SK-MEL-5 (cell line): ENCODE results near the gene MYD88. TPM values are rescaled to one million over a fixed set of nuclear protein-coding genes. Genes with fewer than 3 reads are reported as not detected.

ENCODE experiments used
- DNase-seq: peaks from one replicate; pipeline ENCODE4 v3.0.0-alpha.2; 2016; ENCODE audit warnings: low read depth, low spot score
- in situ Hi-C: cut with HindIII; loops from 2 replicates; pipeline ENCODE4 v1.10.0; 2016; ENCODE audit warnings: low sequenced_read_pairs, high pct_unique_total_duplicates, low pct_unique_long_range_greater_than_20kb
- total RNA-seq: library from RNA; depleted of rRNA; stranded (reverse); fragments of >200 nt; shearing (Covaris generic); gene quantifications from 2 replicates; pipeline ENCODE4 v1.2.3, GENCODE V29; 2014

The MYD88 gene
- total RNA-seq, 1 experiment from 2014 or later: 0.98 TPM

GRCh38 chr3:38110314-38111050 lies 28.0 kb upstream of the MYD88 start:
- no peak for DNase-seq
- in situ Hi-C loops: no loop called here

GRCh38 chr3:38111201-38111600 lies 27.3 kb upstream of the MYD88 start:
- no peak for DNase-seq
- in situ Hi-C loops: no loop called here

GRCh38 chr3:38111696-38112377 lies 26.6 kb upstream of the MYD88 start:
- in situ Hi-C loops: no loop called here
- no peak for DNase-seq

- DNase-seq: no peak
- in situ Hi-C loops: no loop called here
These were observed 26.1 kb upstream of the MYD88 start for GRCh38 chr3:38112378-38112761.

GRCh38 chr3:38114052-38114874 lies 24.2 kb upstream of the MYD88 start:
- no peak for DNase-seq
- in situ Hi-C loops: no loop called here

- no peak for DNase-seq
- in situ Hi-C loops: no loop called here
These were observed 23.4 kb upstream of the MYD88 start for GRCh38 chr3:38114875-38115644.

GRCh38 chr3:38115645-38116427 lies 22.6 kb upstream of the MYD88 start:
- in situ Hi-C loops: no loop called here
- DNase-seq: no peak

GRCh38 chr3:38116471-38117162 lies 21.8 kb upstream of the MYD88 start:
- in situ Hi-C loops: no loop called here
- DNase-seq: peak; percentile 16

GRCh38 chr3:38117163-38117716 lies 21.2 kb upstream of the MYD88 start:
- peak; percentile 21 for DNase-seq

GRCh38 chr3:38117748-38118420 lies 20.6 kb upstream of the MYD88 start:
- in situ Hi-C loops: no loop called here
- DNase-seq: peak; percentile 77

More at GRCh38 chr3:38117163-38117716, 21.2 kb upstream of the MYD88 start:
- in situ Hi-C loops: no loop called here

- no peak for DNase-seq
- in situ Hi-C loops: no loop called here
These were observed 19.8 kb upstream of the MYD88 start for GRCh38 chr3:38118421-38119247.

- DNase-seq: no peak
- in situ Hi-C loops: no loop called here
These were observed 19.3 kb upstream of the MYD88 start for GRCh38 chr3:38119248-38119544.

GRCh38 chr3:38119821-38120692 lies 18.4 kb upstream of the MYD88 start:
- no peak for DNase-seq
- in situ Hi-C loops: no loop called here

GRCh38 chr3:38120693-38121450 lies 17.6 kb upstream of the MYD88 start:
- in situ Hi-C loops: no loop called here
- DNase-seq: no peak
